ENCODE results near the gene SPTBN1.

SPTBN1 gene

DNA sequence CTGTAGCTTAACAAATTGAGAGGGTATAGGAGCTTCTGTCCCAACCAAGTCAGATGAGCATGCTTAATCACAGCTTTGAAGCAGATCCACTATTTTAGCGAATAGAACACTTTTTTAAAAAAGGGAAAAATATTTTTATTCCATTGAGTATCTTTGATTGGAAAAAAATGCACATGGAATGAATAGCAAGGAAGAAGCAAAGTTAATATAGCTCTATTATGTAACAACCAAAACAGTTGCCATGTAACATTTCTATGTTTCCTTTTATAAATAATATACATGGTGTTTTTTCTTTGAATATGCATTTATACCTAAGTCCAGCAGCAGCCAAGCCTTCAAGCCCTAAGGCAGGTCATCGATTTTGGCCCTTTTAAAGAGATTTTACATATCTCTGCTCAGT lies 21.4 kb upstream of the SPTBN1 start:
- DNase-seq = no peak

DNA sequence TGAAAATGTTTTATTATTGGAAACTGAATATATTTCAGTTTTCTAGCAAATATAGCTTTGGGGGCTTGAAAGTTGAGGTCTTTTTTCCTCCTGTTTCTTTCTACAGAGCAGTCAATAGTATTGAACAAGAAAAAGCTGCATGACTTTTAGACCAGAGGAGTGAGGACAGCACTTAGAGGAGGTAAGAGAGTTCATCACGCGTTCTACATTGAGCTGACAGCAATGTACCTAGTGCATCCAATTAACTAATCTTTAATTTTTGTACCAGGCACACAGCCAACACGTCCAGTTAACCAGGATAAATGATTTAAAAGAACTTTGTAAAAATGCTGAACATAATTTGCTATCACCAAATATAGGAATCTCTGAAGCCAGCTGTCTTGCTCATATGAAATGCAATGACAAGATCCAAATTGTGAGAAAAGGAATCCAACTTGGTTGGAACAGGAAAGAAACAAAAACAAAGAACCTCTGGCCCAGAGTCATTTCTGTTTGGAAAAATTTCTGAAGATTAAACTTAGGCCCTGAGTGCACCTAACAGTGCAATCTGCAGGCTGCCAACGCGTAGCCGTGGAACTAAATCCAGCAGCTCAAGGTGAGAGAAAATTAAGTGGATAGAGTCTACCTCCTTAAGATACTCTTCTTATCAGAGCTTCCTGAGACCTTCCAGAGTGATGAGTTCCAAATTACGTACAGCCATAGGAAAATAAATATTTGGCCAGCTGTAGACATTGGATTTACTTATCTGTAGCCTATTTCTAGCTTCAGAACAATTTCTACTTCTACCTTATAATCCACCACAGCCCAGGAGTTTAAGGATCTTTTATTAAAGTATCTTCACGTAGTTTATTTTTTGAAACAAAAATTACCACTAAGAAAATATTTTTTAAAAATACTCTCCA lies 20.6 kb upstream of the SPTBN1 start:
- DNase-seq = no peak

DNA sequence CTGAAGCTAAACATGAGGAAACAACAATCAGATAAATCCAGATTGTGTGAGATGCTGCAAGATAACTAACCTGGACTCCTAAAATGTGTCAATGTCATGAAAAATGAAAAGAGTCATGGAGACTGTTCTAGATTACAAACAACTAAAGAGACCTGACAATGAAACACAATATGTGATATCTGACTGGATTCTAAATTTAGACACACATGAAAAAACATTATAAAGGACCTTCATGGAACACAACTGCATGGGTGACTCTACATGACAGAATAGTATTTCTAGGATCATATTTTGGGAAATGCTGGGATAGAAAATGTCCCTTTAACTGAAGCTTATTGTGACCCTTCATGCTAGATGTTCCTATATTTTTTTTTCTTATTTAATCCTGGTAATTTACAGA lies 18.5 kb upstream of the SPTBN1 start:
- no peak for DNase-seq

DNA sequence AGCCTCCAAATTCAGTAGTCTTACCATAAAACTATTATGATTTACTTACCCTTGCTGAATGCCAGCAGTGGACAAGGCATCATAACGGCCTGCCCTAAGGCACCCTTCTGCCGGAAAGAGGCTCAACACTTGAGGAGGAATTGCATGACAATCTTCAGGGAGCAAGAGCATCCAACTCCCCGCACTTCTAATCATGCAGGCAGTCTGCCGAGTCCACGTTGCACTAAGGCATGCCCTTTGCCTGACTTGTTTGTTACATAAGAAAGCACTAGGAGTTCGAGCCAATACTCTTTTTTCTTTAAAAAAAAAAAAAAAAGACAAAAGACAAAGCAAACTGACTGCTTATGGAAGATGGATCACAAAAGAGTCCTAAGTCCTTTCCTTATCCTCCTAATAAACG lies 17.9 kb upstream of the SPTBN1 start:
- no peak for DNase-seq

DNA sequence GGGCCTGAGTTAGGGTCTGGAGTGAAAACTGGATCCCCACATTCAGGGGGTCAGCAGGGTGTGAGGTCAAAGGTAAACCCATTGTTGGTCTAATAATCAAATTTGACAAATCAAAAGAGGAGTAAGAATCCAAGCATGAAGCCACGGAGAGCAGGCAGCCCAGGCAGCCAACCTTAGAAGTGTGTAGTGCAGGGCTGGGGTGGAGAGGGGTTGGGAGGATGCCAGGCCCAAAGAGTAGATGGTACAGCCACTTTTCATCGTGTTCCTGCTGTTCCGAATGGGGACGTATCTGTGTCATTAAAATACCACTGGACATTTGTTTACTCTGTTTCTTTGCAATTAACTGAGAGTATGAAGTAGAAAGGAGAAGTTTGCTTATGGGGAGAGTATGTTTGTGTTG lies 16.5 kb upstream of the SPTBN1 start:
- DNase-seq = no peak

DNA sequence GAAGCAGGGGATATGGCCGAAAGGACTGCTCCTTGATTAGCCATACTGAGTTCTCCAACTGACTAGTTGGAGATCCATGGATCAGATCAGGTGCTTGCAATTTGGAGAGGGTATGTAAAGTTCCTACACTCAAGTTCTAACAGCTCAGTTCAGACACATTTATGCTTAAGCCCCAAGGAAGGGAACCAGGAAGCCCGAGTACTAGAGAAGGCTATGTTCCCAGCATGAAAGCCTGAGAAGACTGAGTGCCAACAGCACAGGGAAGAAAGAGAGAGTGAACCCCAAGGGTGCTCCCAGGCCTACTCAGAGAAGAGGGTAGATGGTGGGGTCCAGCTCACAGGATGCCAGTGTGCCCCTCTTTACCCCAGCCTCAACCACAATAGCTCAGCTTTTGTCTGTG lies 16.1 kb upstream of the SPTBN1 start:
- DNase-seq = no peak

DNA sequence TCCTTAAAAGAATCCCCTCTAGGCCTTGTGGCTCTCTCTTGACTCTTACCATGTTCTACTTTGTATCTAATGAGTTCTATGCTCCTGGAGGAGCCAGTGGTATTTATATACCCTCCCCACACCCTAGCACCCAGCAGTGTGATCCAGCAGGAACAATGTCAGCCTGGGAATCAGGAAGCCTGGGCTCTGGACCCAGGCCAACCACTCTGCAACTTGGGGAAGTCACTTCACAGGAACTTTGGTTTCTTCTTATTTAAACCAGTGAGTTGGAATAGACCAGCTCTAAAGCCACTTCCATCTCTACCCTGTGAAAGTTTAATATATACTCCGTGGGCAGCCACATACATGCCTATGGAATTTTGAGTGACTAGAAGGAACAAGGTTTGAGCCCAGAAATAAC lies 11.6 kb upstream of the SPTBN1 start:
- DNase-seq = no peak

DNA sequence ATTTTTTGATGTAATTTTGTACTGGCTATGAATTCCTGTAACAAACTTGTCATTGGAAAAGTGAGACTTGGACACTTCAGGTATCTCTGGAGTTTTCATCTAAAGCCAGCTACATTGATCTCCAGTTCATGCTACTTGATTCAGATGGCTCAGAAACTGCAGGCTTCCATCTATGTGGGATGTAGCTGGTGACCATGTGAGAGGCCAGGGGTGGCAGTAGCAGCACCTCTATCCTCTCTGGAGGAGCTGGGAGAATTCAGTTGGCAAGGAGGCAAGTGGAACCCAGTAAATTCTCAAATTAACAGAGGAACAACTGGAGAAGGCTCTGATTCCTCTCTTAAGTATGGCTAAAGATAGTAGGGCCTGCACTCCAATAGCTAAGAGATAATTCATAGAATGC lies 10.0 kb upstream of the SPTBN1 start:
- DNase-seq = no peak

DNA sequence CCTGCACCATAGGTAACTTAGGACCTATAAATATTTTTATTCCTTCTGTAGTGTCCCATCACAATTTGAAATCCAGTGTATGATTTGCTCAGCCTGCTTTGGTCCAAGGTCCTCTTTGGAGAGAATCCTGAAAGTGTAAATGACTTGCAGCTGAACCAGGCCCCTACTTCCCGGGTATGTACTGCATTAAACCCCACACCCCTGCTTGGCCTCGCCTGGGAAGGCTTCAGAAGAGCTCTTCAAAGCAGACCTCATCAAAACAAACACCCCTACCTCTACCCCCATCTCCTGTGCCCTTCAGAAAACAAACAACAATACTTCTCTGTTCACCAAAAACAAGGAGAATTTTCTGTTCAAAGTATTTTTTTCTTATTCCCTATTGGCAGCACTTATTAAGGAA lies 9.5 kb upstream of the SPTBN1 start:
- DNase-seq = no peak

DNA sequence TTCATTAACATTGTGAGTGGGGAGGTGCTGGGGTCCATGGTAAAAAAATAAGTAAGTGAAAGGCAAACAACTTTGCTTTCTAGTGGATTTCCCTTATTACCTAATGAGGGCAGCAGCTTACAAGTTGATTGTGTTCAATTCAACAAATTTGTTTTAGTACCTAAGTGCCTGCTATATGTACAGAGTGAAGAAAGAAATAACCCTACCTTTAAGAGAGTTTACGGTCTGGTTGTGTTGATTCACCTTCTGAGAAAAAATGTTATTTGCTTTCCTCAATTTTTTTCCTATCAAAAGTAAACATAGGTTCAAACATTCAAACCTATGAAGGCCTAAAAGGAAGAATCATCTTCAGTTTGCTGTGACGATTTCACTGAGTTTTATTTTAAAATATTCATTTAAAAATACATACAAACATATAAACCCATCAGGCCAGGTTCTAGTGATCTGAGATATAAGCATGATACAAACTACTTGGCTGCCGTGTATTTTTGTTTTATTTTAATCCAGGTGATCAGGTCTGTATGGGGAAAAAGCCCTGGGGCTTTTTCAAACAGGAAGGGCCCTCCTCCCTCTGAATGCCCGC lies 1.5 kb upstream of the SPTBN1 start:
- DNase-seq = no peak

DNA sequence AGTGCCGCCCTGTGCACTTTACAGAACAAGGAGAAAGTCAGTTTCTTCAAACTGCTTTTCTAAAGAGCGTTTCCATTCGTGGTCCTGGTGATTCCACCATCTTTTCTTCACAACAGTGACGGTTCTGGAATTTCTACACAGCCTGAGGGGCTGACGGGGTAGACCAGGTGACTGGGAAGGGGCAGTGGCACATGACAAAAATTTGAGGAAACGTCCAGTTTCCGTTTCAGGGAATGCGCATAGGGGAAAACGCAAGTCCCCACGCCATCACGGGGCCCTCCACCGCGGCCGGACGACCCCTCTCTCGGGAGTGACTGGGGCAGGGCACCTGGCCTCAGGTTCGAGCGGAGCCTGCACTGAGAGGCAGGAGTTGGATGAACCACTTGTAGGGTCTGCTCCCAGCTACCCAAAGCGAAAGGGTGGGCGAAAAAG lies 980 bp upstream of the SPTBN1 start:
- DNase-seq = peak; percentile 68 to 72

DNA sequence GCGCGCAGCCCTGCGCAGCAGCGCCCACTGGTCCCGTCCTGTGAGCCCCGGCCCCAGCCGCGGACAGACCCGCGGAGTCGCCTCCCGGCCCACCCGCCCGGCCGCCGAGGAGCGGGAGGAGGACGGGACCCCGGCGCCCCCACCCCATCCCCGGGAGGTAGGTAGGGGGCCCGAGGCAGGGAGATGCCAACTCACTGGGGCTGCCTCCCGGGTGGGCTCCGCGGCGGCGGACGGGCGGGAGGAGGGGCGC lies 160 bp downstream of the SPTBN1 start:
- DNase-seq = no peak

DNA sequence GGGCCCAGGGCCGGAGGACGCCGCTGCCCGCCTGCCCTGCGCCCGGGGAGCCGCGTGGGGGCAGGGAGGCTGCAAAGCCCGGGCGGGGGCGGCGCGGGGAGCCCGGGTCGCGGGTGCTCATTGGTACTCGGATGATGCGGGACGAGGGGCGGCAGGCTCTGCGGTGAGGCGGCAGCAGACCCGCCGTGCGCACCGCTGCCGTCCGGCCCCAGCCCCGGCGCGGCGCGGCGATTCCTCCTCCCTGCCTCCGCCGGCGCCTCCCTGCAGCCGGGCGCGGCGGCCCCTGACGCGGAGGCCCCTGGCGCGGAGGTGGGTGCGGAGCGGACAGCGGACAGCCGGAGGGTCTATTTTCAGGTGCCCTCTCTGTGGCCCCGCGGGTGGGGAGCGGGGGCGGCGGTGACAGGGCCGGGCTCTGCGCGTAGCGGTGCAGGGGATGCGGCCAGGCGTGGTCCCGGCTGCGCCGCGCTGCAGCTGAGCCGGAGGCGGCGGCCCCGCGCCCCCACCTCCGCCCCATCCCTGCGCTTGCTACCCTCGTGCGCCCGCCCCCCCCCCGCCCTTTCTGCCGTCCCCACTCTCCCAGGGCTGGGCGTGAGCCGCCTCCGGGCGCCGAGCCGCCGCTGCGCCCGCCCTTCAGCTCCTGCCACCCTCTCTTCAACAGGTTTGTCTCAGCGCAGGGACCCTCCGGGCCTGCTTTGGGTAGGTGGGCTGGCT lies 640 bp downstream of the SPTBN1 start:
- peak; percentile 61 to 80 for DNase-seq

DNA sequence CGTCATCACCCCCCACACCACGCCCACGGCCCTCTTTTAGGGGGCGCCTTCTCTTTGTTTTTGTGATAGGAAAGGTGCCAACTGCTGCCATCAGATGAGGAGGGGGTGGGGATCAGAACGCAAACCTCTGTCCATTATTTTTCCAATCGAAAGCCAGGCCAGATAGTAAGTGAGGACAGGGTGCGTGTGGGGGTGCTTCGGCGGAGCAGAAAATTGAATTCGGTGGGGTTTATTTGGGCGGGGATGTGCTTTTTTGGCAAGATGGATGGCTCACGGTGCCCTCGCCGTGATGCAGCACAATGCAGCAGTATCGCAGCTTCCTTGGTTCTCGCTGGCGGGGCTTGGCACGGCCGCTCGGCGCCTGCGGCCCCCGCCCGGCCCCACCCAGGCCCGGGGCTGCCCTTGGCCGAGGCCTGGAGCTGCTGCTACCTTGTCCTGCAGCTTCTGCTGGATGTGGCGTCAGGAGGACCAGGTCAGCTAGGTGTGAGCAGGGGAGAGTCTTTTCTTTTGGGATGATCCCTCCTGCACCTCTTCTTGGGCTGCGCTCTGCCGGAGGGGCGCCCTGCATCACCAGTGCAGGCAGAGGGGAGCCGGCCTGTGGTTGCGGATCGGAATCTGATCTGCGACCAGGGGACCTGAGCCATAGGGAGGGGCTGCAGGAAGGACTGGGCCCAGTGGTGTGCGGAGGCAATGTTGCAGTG lies 1.3 kb downstream of the SPTBN1 start:
- DNase-seq = peak; percentile 77 to 87

DNA sequence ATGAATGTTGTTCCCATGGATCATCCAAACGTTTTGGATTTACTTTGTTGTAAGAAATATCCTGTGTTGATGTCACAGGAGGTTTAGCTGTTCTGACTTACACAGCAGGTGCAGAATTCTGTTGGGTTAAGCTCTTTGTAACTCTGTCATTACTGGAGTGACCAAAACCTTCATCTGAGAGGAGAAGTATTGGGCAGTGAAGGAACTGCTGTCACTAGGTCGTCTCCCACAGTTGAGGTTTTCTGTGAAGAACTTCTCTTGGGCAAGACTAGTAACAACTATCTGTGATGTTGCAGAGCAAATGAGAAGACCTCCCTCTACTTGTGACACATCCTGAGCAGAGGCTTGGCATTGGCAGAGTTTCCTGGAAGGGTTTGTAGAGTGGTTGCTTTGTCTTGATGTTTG lies 2.9 kb downstream of the SPTBN1 start:
- no peak for DNase-seq

DNA sequence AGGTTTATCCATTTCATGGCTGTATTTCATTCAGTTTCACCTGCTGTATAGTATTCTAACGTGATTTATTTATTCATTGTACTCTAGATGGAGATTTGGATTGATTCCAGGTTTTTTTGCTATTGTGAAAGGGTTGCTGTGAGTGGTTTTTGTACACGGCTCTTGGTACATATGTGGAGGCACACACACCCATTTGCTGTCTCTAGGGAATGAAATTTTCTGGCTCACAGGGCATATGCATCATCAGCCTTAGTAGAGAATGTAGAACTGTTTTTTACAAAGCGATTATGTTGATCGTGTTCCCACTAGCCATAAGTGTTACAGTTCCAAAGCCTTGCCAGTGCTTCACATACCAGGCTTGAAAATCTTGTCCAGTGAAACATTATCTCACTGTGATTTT lies 5.1 kb downstream of the SPTBN1 start:
- no peak for DNase-seq

DNA sequence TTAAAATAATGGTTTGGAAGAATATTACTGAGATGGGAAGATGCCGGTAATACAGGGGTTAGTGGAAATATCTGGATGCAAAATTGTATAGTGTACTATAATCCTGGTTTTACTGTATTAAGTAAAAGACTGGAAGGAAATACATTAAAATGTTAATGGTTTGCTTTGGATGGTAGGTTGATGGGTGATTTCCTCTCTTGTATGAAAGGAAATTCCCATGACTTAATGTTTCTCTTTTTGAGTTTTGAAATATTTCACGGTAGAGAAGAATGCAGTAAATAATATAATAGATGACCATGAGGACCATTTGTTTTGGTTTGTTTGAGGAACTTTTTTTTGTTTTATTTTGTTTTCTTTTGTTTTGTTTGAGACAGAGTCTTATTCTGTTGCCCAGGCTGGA lies 8.2 kb downstream of the SPTBN1 start:
- no peak for DNase-seq

DNA sequence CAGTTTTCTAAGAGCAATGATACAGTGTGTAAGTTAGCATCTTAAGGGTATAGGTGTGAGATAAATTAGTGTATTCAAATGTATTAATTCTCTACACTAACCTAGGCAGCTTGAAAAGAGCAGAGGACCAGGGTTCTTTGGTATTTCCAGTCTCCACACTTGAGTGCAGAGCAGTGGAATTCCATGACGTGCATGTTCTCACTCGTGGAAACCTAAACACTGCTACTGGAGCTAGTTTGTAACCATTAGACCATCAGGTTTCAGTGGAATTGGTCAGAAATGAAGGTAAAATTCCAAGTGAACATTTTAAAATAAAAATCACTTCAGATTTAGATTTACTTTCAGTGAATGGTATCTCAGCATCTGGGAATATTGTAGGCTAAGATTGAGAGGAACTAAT lies 9.0 kb downstream of the SPTBN1 start:
- DNase-seq = no peak

DNA sequence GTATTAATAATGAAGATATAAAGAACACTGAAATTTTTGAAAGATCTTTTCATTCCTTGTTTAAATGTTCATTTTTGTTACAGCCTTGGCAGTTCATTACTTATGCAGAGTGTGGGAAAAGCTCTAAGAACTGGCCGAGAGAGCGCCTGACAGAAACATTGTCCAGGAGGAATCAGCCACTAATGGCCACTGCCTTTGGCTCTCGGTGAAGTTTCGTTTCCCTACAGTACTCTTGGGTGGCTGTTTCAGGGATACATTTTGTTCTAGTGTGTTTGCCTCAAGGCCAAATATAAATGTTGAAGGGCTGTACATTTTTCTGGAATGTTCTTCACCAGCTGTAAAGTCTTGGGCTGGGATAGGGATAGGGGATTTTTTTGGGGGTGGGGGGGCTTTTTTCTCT lies 10.7 kb downstream of the SPTBN1 start:
- DNase-seq = no peak

DNA sequence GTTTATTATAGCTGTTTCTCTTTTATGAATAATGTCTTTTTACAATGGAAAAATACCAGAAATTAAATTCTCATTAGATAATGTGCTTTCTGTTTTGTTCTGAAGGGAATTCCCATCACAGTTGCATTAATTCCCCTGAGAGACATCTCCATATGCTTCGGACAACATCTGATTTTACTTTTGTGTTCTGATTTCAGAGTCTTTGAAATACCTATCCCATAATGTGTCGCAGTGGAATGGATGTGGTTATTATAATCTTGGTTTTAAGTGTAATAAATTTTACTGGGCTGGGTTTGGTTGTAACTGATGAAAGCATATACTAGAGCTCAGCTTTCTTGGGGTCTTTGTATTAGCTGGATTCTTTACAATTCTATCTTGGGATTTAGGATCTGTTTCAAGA lies 12.5 kb downstream of the SPTBN1 start:
- no peak for DNase-seq

DNA sequence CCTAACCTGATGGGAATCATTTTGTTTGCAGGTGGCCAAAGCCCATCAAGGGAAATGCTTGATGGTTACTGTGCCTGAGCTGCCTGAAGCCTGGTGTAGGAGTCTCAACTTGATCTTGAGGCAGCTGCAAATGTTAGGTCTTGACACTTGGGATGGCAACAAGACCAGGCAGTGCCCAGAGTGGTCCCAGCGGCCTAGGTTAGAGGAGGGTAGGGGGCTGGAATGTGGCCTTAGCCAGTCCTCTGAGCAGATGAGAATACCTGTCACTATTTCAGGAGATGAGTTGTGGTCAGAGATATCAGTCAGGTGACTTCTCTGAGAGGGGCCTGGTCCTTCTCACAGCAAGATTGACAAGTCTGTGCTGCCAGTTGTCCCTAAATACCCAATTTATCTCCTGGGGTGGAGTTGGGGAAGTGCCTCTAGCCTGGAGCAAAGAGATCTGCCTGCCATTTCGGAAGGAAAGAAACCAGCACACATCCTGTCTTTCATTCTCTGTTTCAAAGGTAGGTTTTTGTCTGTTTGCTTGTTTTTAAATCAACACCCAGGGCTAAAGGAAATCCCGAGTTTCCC lies 13.4 kb downstream of the SPTBN1 start:
- DNase-seq = no peak

DNA sequence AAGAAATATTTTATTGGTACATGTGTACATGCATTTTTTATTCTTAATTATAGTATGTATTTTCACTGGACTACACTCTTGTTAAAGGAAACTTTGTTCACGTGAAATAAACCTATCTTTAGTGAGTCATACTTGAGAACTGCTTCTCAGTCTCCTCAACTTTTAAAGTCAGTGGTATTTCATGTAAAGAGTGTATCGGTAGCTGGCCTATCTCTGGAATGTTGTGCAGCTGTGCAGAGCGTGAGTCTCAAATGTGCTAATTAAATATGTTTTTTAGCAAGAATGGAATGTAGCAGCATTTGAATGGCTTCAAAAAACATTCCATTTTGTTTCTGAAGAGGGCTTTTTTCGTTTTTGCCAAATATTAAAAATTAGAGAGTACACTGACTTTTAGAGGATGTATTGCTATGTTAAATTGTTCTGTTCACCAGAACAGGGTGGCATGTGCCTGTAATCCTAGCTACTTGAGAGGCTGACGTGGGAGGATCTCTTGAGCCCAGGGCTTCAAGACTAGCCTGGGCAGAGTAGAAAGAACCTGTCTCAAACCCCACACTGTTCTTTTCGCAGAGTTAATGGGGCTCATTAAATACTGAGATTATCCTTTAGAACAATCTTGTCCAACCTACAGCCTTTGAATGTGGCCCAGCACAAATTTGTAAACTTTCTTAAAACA lies 14.3 kb downstream of the SPTBN1 start:
- no peak for DNase-seq

DNA sequence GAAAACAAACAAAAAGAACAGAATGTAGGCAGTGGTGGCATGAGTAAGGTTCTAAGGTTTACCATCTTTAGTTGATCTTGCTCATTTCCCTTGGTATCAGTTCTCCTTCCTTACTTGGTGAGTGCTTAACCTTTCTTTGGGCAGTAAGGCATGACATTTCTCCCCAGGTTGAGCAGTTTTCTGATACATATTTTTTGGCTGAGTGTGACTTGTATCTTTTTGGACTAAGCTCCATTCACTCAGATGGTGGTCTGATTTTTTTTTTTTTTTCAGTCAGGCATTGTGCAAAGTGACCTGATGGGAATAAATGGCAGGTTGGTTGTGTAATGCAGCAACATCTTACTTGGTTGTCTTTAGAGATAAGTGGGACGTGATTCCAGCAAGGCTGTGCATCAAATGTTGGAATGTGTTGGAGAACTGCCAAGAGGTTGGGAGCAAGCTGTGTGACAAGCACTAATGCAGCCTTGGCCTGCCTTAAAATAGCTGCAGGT lies 15.1 kb downstream of the SPTBN1 start:
- DNase-seq = peak in 1 of 2 experiments; percentile 40
